GM18870 (cell line): ENCODE data around the gene GM2A.
"Not testable (repeated sequence)": the region's sequence is repeated elsewhere in the genome, so short reads cannot be mapped to it uniquely, and the experiment has no call there.

Experiments
- ATAC-seq: cut with Tn5 transposase; IDR thresholded peaks from one replicate; pipeline ENCODE4 v1.9.1; 2021; ENCODE audit warnings: moderate library complexity; ENCODE audit not compliant: unreplicated experiment

GM2A gene

DNA sequence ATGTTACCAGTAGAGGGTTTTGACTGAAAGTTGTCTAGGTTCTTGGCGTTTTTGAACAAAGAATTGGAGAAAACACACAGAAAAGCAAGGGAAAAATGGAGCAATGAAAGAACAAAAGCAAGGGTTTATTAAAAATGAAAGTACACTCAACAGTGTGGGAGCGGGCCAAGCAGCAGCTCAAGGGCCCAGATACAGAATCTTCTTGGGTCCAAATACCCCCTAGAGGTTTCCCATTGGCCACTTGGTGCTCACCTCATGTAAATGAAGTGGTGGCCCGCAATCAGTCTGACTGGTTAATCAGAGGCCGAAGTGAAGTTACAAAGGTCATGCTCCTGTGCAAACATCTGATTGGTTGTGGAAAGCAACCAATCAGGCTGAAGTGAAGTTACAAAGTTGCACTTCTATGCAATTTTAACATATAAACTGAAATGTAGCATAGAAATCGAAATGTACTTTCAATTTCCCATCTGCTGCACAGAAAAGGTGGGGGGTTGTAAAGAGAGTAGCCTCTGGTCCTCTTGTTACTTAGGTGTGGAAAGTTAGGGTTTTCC is 1.9 kb upstream of the GM2A start:
- ATAC-seq: no peak

DNA sequence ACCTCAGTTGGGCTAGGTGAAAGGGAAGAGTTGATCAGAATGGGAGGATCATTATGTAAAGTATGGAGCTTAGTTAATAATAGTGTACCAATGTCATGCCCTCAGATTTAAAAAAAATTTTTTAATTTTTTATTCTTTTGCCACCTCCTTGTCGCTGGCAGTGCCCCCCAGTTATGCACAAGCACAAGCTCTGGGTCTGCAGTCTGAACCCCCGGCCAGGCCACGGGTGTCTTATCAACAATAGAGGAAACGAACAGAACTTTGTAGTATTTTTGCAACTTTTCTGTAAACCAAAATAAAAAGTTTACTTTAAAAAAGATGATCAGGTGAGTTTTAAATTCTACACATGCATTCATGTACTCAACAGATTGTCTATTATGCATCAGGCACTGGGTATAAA is 1.4 kb upstream of the GM2A start:
- no peak for ATAC-seq

DNA sequence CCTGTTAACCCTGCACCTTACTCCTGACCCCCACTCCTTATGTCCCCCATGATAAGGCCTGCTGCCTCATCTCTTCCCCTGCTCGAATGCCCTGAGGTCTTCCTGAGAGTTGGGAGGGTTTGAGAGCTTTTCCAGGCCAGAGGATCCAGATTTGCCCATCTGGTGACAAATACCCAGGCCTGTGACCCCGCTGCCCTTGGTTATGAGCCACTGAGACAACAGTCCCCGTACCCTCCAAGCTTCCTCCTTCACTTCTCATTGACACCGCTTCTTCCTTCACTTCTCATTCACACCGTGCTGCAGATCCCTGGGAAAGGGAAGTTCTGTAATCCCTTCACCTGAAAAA is 593 bp downstream of the GM2A start:
- ATAC-seq: no peak

DNA sequence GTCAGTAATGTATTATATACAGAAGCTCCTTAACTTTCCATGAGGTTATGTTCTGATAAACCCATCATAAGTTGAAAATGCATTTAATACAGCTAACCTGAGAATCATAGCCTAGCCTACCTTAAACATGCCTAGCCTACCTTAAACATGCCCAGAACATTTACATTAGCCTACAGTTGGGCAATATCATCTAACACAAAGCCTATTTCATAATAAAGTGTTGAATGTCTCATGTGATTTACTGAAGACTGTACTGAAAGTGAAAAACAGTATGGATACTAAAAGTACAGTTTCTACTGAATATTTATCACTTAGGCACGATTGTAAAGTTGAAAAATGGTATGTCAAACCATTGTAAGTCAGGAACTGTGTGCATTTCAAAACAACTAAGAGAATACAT is 1.6 kb downstream of the GM2A start:
- ATAC-seq: no peak

DNA sequence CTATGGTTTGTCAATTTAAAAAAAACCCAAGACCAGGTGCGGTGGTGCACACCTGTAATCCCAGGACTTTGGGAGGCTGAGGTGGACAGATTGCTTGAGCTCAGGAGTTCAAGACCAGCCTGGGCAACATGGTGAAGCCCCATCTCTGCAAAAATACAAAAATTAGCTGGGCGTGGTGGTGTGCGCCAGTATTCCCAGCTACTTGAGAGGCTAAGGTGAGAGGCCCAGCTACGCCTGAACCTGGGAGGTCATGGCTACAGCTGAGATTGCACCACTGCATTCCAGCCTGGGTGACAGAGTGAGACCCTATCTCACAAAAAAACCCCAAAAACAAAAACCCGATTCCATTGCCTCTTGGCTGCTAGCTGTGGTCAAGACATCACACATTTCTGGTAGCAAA is 2.0 kb downstream of the GM2A start:
- ATAC-seq: not testable (repeated sequence)

DNA sequence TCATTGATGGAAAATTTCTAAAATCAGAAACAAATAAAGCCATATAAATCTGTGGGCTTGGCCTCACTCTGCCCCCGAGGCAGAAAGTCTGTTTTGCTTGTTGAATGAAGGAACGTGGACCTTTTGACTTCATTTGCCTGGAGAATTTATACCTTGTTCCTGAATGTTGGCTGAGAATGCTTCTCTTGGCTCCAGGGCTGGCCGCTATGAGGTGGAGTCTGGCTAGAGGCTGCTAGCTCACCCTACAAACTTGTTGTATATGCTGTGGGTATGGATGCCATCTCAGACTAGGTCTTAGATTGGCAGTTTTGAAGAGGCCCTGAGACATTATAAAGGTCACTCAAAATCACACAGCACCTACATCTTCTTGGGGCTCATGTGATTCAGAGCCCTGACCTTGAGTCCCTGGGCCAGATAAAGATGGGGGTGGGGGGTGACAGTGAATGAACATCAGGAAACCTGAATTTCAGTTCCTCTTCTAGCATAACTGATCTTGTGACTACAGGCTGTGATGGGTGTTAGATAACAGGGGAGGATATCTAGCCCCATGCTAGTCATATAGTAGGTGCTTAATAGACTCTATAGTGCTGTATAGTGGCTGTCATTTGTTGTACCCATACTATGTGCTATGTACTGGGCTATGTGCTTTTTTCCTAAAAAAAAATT is 2.8 kb downstream of the GM2A start:
- ATAC-seq: peak; percentile 40

DNA sequence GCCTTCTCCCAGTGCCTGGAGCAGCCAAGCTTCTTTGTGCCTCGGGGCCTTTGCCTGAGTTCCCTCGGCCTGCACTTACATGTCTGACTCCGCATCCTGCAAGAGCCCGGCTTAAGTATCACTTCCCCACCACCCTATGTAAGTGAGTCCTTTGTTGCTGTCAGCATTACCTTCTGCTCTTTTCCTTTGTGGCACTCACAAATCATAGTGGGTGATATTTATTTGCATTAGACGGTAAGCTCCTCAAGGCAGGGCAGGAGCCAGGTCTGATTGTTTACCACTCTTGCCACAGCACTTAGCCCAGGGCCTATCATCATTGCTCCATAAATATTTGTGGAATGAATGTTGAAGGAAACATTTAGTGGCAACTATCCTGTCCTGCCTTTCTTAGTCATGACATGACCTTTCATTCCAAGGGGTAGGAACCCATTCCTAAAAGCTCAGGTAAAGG is 4.8 kb downstream of the GM2A start:
- ATAC-seq: peak; percentile 29

DNA sequence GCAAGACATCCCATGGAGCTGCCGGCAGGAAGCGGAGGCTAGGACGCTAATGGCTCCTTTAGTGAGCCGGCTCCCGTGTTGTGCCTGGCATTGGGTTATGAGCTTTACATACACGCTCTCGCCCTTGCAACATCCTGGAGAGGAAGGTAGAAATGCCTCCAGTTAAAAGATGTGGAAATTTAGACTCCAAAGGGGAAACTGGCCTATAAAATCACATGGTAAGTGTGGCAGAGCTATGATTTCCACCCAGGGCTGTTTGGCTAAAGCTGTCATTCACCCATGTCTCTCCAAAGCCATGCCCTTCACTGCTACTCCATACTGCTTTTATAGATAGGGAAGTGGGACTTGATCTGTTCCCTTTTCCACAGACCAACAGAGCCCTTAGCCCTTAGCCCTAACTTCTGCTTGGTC is 5.2 kb downstream of the GM2A start:
- no peak for ATAC-seq

DNA sequence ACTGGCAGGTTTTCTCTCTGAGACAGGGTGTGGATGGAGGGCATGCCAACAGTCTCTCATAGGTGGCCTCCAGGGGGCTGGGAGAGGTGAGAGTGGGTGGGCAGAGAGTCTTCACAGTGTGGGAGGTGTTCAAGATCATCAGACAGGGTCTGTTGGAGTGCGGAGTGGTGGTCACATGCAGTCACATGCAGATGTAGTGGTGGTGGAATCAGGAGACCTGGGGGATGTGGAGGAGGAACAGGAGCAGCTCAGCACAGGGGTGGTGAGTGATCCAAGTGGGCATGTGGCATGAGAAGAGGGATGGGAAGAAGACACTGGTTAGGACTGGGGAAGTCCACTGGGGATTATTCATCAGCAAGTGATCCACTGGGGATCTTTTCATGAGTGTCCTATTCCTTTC is 5.8 kb downstream of the GM2A start:
- ATAC-seq: no peak

DNA sequence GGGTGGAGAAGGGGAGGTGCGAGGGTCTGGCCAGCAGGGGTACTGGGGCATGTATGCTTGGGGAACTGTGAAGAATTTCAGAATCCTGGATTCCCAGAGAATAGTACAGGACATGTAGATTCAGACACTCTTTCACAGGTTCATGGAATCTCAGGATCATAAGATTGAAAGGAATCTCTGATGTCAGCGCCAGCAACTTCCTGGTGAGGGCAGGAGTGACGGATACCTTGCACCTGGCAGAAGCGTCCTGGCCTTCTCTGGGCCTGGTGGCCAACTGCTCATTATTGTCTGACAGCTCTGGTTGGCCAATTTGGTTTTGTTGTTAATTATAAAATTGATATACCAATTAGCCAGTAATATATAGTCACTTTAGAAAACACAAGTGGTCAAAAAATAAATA is 6.9 kb downstream of the GM2A start:
- ATAC-seq: no peak

DNA sequence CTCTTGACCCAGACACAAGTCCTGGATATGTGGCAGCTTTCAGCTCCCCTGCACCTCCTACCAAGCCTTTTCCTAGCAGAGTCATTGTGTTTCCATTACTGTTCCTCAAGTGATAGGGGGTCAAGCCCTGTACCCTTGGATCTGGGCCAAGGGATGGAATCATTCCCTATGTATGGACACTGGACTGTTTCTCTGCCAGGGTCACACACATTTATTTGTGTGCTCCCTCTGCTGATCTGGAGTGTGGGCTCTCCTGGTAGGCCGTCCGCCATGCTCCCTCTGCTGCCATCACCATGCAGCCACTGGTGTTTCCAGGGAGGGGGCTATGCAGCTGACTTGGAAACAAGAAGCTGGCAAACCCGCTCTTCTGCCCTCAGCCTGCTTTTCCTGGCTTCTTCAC is 9.5 kb downstream of the GM2A start:
- no peak for ATAC-seq

DNA sequence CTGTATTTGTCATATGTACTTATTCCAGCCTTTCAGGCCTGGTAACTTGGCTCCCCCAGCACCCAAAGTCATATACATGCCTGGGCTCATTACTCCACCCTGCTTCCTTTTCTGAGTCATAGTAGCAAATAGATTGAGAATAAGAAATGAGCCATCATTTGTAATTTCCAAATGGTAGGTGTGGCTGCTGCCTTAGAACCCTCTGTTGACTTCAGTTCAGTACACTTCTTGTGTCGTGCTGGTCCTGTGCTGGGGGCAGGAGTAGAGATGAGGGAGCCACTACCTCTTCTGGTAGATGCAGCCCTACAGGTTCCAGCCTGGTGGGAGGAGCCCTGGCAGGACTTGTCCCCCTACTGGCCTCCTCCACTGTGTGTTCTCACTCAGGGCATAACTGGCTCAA is 11.1 kb downstream of the GM2A start:
- peak; percentile 66 for ATAC-seq

DNA sequence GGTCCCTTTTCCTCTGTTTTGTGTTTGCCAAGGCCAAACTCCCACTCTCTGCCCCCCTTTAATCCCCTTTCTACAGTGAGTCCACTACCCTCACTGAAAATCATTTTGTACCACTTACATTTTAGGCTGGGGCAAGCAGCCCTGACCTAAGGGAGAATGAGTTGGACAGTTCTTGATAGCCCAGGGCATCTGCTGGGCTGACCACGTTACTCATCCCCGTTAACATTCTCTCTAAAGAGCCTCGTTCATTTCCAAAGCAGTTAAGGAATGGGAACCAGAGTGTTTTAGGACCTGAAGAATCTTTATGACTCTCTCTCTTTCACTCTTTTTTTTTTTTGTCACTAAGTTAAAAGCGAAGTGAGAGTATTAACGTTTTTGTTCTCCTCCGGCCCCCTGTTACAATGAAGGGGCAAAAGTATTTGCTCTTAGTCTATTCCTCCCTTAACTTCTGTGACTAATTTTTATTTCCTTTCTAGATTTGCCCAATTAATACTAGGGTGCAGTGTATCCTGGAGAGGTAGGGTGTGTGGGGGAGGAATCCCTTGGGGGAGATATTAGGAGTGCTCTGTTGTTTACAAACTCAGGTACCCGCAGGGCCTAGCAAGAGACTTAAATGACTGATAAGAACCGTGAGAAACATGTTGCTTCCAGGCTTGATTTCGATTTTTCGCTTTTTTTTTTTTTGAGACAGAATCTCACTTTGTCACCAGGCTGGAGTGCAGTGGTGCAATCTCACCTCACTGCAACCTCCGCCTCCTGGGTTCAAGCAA is 14.7 kb downstream of the GM2A start:
- no peak for ATAC-seq

DNA sequence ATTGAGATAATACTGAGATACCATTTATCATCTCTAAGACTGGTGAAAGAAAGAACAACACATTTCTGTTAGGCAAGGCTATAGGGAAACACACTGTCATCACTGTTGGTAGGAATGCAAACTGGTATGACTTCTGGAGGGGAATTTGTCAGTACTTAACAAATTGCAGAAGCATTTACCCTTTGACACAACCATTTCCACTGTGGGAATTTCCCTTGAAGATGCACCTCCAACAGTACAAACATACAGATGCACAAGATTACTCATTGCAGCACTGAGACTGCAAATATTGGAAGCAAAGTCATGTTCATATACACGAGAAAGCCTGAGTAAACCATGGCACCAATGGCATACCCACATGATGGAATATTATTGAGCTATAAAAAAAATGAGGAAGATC is 17.6 kb downstream of the GM2A start:
- peak; percentile 96 for ATAC-seq

DNA sequence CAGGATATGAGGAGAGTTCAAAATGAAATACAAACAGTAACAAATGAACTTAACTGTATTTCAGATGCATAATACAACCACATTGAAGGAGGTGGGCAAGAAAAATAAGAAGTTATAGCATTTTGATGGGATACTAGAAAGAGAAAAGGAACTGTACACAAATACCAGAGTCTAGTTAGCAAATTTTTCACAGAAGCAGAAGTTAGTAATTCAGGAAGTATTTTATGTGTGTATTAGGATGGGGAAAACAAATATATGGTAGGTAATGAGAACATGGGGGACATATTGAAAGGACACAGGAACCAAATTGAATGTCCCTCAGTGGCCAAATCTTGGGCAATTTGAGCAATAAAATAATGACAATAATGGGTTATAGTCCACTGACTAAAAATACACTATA is 18.4 kb downstream of the GM2A start:
- no peak for ATAC-seq

DNA sequence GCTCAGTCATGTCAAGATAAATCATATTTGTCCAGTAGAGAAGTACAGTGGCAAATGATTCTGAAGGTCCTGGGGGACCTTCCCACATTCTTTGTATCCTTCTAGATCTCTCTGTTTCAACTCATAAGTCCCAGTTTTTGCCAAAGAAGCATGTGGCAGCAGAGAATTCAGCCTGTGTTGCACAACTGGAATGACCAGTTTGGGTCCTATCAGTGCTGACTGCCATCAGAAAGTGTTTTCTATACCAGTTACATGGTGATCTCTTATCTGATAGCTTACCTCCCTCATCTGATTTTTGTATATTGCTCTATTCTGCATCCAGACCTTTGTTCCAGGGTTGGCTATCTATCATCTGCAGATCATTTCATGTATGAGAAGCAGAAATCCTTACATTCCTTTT is 21.7 kb downstream of the GM2A start:
- no peak for ATAC-seq

DNA sequence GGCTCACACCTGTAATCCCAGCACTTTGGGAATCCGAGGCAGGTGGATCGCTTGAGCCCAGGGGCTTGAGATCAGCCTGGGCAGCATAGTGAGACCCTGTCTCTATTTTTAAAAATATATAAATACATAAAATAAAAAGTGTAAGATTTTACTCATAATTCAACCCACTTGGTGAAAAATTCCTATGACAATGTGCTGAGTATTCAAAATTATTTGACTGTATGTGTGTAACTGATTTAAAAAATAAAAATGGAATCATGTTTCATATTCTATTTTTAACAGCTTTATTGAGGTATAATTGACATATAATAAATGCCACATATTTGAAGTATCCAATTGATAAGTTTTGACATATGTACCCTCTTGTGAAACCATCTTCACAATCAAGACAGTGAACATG is 22.8 kb downstream of the GM2A start:
- ATAC-seq: no peak

DNA sequence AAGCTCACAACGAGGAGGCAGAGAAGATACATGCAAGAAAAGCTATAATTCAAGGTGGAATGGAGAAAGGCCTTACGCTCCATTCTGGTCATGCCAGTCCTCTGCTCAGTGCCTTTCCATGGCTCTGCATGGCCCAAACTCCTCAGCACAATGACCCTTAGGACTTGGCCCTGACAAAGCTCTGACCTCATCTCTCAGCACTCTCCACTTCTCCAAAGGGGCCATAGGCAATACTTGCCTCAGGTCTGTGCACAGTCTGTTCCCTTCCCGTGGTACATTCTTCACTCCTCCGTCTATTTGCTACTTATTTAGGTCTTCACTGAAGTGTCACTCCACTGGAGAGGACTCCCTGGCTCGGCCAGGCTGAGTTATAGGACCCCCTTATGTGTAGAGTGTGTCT is 25.9 kb downstream of the GM2A start:
- no peak for ATAC-seq

DNA sequence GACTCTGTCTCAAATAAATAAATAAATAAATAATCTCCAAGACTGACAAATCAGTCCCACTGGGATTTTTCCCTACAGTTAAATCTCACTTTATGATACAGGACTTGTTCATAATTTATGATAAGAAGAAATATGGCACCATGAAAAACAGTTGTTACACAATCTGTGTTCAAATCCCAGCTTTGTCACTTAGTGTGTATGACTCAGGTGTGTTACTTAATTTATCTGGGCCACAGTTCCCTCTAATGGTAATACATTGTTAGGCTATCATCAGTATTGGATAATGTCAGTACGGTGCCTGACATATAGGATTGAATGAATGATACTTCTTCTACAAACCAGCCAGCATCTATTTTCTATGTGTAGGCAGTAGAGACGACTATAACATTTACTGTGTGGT is 27.5 kb downstream of the GM2A start:
- no peak for ATAC-seq

DNA sequence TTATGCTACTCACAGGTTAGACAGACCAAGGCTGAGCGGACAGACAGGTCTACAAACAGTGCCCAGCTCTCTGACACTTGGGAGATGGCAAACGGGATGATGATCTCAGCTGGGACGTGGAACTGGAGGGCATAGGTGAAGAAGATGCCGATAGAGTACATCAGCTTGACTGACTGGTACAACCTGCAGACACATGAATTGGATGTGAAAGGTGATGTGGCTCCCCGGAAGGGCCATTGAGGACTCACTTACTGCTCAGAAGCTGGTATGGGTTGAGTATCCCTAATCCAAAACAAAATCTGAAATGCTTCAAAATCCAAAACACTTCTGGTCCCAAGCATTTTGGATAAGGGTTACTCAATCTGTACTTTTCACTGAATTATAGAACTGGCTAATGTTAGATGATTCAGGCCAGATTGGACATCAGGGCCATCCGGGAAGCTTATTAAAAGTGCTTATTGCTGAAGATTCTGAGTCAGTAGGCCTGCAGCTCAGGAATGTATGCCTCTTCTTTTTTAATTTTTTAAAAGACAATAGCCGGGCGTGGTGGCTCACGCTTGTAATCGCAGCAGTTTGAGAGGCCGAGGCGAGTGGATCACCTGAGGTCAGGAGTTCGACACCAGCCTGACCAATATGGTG is 28.1 kb downstream of the GM2A start:
- ATAC-seq: no peak

DNA sequence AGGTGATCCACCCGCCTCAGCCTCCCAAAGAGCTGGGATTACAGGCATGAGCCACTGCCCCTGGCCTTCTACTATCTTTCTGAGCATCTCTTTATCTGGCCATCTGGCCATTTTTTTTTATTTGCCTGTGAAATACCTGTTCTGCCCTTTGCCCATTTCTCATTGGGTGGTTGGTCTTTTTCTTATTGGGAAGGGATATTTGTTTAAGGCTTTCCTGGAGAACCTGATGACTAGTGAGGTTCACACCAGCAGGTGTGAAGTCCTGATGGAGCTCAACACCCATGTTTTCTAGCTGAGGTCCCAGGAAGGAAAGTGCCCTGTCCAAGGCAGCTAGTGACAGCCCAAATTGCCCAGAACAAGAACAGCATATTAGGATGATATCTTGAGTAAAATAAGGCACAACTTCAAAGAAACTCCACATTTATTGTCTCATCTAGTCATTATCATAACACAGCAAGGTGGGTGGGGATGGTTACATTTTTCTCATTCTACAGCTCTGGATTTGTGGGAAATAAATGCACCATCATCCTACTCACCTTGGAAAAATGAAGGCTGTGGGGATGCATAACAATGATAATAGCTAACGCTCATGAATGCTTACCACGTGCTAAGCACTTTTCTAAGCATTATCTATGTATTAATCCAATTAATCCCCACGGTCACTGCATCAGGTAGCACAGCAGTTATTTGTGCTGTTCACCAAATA is 30.3 kb downstream of the GM2A start:
- no peak for ATAC-seq
